Right lung (tissue), 5 donors: ENCODE data around the gene CXCR4. TPM values are rescaled to one million over a fixed set of nuclear protein-coding genes. Genes with fewer than 3 reads are reported as not detected.
A peak's percentile ranks its signal among the peaks of the same experiment; 100 is the strongest.
"Not testable (repeated sequence)": the region's sequence is repeated elsewhere in the genome, so short reads cannot be mapped to it uniquely, and the experiment has no call there.

ENCODE experiments used
- DNase-seq, 2 donors: peaks; one replicate each; pipeline ENCODE4 v3.0.0-alpha.2; 2013
- polyA plus RNA-seq, 5 donors: library from polyadenylated mRNA; unstranded; fragments of 120-200 nt; gene quantifications; one replicate each; pipeline versions ENCODE4 v1.2.1 to v1.2.3, GENCODE V29; 2013; ENCODE audit warnings: inconsistent platforms in 1 of 5, low replicate concordance in 1 of 5; ENCODE audit not compliant: insufficient read length in 5 of 5, insufficient read depth in 1 of 5

Gene CXCR4
- polyA plus RNA-seq, 5 donors: 41.8 to 66.3 (median 46.6) TPM

- DNase-seq: no peak
Observed at GRCh38 chr2:136116813-136117390, 1.0 kb downstream of the CXCR4 start.

GRCh38 chr2:136116151-136116812 lies 1.7 kb downstream of the CXCR4 start:
- DNase-seq: peak in 1 of 2 donors; percentile 14

GRCh38 chr2:136115183-136115761 lies 2.7 kb downstream of the CXCR4 start:
- DNase-seq: no peak

GRCh38 chr2:136114382-136114781 lies 3.6 kb downstream of the CXCR4 start:
- no peak for DNase-seq

- no peak for DNase-seq
Observed at GRCh38 chr2:136113209-136113971, 4.6 kb downstream of the CXCR4 start.

- no peak for DNase-seq
Observed at GRCh38 chr2:136112317-136113208, 5.4 kb downstream of the CXCR4 start.

GRCh38 chr2:136111711-136112110 lies 6.2 kb downstream of the CXCR4 start:
- DNase-seq: no peak

- DNase-seq: no peak
Observed at GRCh38 chr2:136110526-136110925, 7.4 kb downstream of the CXCR4 start.

- DNase-seq: no peak
Observed at GRCh38 chr2:136108463-136108862, 9.5 kb downstream of the CXCR4 start.

GRCh38 chr2:136107051-136108033 lies 10.6 kb downstream of the CXCR4 start:
- DNase-seq: no peak

GRCh38 chr2:136106505-136106904 lies 11.4 kb downstream of the CXCR4 start:
- no peak for DNase-seq

- DNase-seq: no peak
Observed at GRCh38 chr2:136104977-136105376, 13.0 kb downstream of the CXCR4 start.

- DNase-seq: no peak
Observed at GRCh38 chr2:136101042-136101441, 16.9 kb downstream of the CXCR4 start.

GRCh38 chr2:136098441-136098840 lies 19.5 kb downstream of the CXCR4 start:
- DNase-seq: no peak

- DNase-seq: no peak
Observed at GRCh38 chr2:136093583-136093982, 24.4 kb downstream of the CXCR4 start.

- no peak for DNase-seq
Observed at GRCh38 chr2:136091899-136092298, 26.1 kb downstream of the CXCR4 start.

GRCh38 chr2:136087901-136088460 lies 30.0 kb downstream of the CXCR4 start:
- DNase-seq: not testable (repeated sequence)

- DNase-seq: no peak
Observed at GRCh38 chr2:136086253-136087016, 31.5 kb downstream of the CXCR4 start.
